Heart left ventricle (tissue), 13 donors: ENCODE data around the gene TLX1.

ENCODE experiments used
- POLR2A ChIP-seq, 2 donors: fragments of 450-650 bp; IDR thresholded peaks; one replicate each; pipeline ENCODE4 v1.6.1; 2017; ENCODE audit warnings: antibody characterized with exemption in 2 of 2, mild to moderate bottlenecking in 2 of 2, moderate library complexity in 2 of 2
- TF ChIP-seq, protein P1 (sequence below), 12 donors: fragments of 200-600 bp; sonication (generic) in 4 of 12; IDR thresholded peaks; one replicate each; pipeline versions ENCODE4 v1.5.0 to v1.8.0; 2018 to 2022; ENCODE audit warnings: antibody characterized with exemption in 12 of 12, mild to moderate bottlenecking in 5 of 12
- donor health status: ischemic (EF 13 %, LVEDD 7.1; RV severe dilation, severe dysfunction).
- donor health status: DM: no; HTN: yes; CAD: no.
- donor health status: DM: no; HTN: no; CAD: no.
- donor health status: ischemic (EF 25% LVEDD 6.9; RV normal size, moderate dysfunction).
- donor health status: ischemic (EF 25% LVEDD 5.7; RV mildly dilated, moderate dysfunction).
- donor health status: ischemic (EF 35%, LVEDD 5.7; RV mildly dilated, moderate dysfunction).
- donor health status: nonischemic (EF 11% LVEDD 7.7; RV severe dilation, severe dysfunction).
- donor health status: DM: yes; HTN: yes; CAD: no.
- donor health status: PGD.
- donor health status: ischemic (EF 29% LVEDD 5.4; RV normal size, mild dysfunction).
- donor health status: nonischemic (EF 23%, LVEDD 6.1; RV moderate dilation, normal function).

DNA sequence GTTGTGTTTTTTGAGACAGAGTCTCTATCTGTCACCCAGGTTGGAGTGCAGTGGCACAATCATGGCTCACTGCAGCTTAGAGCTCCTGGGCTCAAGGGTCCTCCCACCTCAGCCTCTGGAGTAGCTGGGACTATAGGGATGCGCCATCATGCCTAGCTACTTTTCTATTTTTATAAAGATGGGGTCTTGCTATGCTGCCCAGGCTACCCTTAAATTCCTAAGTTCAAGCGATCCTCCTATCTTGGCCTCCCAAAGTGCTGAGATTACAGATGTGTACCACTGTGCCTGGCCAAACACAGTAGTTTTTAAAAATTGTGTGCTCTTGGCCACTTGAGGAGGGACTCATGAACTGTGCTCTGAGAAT lies 10.6 kb upstream of the TLX1 start:
- TF ChIP-seq, protein P1, sequence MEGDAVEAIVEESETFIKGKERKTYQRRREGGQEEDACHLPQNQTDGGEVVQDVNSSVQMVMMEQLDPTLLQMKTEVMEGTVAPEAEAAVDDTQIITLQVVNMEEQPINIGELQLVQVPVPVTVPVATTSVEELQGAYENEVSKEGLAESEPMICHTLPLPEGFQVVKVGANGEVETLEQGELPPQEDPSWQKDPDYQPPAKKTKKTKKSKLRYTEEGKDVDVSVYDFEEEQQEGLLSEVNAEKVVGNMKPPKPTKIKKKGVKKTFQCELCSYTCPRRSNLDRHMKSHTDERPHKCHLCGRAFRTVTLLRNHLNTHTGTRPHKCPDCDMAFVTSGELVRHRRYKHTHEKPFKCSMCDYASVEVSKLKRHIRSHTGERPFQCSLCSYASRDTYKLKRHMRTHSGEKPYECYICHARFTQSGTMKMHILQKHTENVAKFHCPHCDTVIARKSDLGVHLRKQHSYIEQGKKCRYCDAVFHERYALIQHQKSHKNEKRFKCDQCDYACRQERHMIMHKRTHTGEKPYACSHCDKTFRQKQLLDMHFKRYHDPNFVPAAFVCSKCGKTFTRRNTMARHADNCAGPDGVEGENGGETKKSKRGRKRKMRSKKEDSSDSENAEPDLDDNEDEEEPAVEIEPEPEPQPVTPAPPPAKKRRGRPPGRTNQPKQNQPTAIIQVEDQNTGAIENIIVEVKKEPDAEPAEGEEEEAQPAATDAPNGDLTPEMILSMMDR (IDR thresholded peaks at IDR 0.05), result no peak
- TF ChIP-seq POLR2A (IDR thresholded peaks at IDR 0.05), result no peak
